IMR-90 (cell line): Measurements from ENCODE around the gene GRAMD2A.

ENCODE experiments used
- BHLHE40 ChIP-seq: fragments of 150-350 bp; IDR thresholded peaks from 2 replicates; pipeline ENCODE4 v1.6.1; 2016; ENCODE audit warnings: mild to moderate bottlenecking, low read depth, low read length
- CHD1 ChIP-seq: IDR thresholded peaks from 2 replicates; pipeline ENCODE4 v1.6.1; 2012; ENCODE audit warnings: low read depth, low read length, improper control_type of control experiment
- MXI1 ChIP-seq: IDR thresholded peaks from 2 replicates; pipeline ENCODE4 v1.6.1; 2012; ENCODE audit warnings: low read depth, mild to moderate bottlenecking, low read length, moderate library complexity, borderline replicate concordance
- POLR2A ChIP-seq: IDR thresholded peaks from 2 replicates; pipeline ENCODE4 v1.6.1; 2012; ENCODE audit warnings: mild to moderate bottlenecking, low read depth, low read length
- RCOR1 ChIP-seq: IDR thresholded peaks from 2 replicates; pipeline ENCODE4 v1.6.1; 2012; ENCODE audit warnings: mild to moderate bottlenecking, low read length, improper control_type of control experiment; ENCODE audit not compliant: insufficient replicate concordance
- SMC3 ChIP-seq: fragments of 150-350 bp; IDR thresholded peaks from 2 replicates; pipeline ENCODE4 v1.6.1; 2016; ENCODE audit warnings: low read depth, mild to moderate bottlenecking, antibody characterized with exemption, low read length, moderate library complexity
- TF ChIP-seq, protein P1 (sequence below): conservative IDR thresholded peaks from 2 replicates; pipeline ENCODE4 v1.5.1; 2012; ENCODE audit warnings: mild to moderate bottlenecking, low read depth, low read length, improper control_type of control experiment
- TF ChIP-seq, protein P2 (sequence below): fragments of 150-350 bp; IDR thresholded peaks from 2 replicates; pipeline ENCODE4 v1.6.1; 2017; ENCODE audit warnings: mild to moderate bottlenecking, antibody characterized with exemption, low read length, low read depth

DNA sequence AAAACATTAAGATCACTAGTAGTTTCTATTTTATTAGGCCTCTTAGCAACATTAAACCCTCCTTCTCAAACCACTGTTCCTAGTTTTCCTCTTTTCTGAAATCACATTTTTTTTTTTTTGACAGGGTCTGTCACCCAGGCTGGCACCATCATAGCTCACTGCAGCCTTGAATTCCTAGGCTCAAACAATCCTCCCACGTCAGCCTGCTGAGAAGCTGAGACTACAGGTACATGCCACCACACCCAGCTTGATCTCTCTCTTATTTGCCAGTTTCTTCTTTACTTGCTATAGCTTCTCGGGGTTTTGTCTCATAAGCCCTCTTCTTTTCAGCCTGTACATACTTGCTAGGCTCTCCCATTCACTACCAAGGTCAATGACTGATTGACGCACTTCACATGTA is 51.4 kb downstream of the GRAMD2A start:
- TF ChIP-seq POLR2A (no peak), BHLHE40 (no peak), MXI1 (no peak), SMC3 (no peak), CHD1 (no peak), RCOR1 (no peak)
- TF ChIP-seq, protein P1, sequence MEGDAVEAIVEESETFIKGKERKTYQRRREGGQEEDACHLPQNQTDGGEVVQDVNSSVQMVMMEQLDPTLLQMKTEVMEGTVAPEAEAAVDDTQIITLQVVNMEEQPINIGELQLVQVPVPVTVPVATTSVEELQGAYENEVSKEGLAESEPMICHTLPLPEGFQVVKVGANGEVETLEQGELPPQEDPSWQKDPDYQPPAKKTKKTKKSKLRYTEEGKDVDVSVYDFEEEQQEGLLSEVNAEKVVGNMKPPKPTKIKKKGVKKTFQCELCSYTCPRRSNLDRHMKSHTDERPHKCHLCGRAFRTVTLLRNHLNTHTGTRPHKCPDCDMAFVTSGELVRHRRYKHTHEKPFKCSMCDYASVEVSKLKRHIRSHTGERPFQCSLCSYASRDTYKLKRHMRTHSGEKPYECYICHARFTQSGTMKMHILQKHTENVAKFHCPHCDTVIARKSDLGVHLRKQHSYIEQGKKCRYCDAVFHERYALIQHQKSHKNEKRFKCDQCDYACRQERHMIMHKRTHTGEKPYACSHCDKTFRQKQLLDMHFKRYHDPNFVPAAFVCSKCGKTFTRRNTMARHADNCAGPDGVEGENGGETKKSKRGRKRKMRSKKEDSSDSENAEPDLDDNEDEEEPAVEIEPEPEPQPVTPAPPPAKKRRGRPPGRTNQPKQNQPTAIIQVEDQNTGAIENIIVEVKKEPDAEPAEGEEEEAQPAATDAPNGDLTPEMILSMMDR: no peak
- TF ChIP-seq, protein P2, sequence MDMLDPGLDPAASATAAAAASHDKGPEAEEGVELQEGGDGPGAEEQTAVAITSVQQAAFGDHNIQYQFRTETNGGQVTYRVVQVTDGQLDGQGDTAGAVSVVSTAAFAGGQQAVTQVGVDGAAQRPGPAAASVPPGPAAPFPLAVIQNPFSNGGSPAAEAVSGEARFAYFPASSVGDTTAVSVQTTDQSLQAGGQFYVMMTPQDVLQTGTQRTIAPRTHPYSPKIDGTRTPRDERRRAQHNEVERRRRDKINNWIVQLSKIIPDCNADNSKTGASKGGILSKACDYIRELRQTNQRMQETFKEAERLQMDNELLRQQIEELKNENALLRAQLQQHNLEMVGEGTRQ: no peak
